Esophagus muscularis mucosa (tissue), 4 donors: Measurements from ENCODE around the gene SEMA4B.

Experiments
- EP300 ChIP-seq: sonication (generic); formaldehyde crosslinking; IDR thresholded peaks from one replicate; pipeline ENCODE4 v1.6.1; 2017; ENCODE audit warnings: antibody characterized with exemption
- POLR2A ChIP-seq: fragments of 450-650 bp; IDR thresholded peaks from one replicate; pipeline ENCODE4 v1.6.1; 2017; ENCODE audit warnings: antibody characterized with exemption, moderate library complexity, mild to moderate bottlenecking, low read depth
- POLR2AphosphoS5 ChIP-seq, 2 donors: sonication (generic); formaldehyde crosslinking; IDR thresholded peaks; one replicate each; pipeline ENCODE4 v1.6.1; 2017; ENCODE audit warnings: antibody characterized with exemption in 2 of 2
- TF ChIP-seq, protein P1 (sequence below), 3 experiments: fragments of 200-600 bp in 2 of 3; fragments of 450-650 bp in 1 of 3; sonication (generic) in 2 of 3; IDR thresholded peaks; one replicate each; pipeline ENCODE4 v1.5.1; 2017 to 2019; ENCODE audit warnings: antibody characterized with exemption in 3 of 3, mild to moderate bottlenecking in 2 of 3, moderate library complexity in 1 of 3

DNA sequence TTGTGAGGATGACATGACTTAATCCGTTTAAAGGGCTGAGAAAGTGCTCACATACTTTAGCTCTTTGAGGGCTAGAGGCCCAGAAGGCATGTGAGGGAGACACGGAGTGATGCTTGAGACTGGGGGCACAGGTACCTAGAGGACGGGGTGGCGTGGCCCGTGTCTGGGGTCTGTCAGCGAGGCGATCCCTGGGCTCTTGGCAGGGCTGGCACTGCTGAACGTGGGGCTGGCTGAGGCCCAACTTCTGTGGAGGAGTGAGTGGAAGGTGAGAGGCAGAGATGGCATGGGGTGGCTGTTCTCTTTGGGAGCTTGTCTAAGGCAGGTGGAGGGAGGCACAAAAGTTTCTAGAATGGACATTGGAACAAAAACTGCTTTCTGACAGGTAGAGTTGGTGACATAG lies 9.5 kb downstream of the SEMA4B start:
- TF ChIP-seq POLR2A (no peak), POLR2AphosphoS5 (IDR thresholded peaks at IDR 0.05) (no peak), EP300 (no peak)
- TF ChIP-seq, protein P1, sequence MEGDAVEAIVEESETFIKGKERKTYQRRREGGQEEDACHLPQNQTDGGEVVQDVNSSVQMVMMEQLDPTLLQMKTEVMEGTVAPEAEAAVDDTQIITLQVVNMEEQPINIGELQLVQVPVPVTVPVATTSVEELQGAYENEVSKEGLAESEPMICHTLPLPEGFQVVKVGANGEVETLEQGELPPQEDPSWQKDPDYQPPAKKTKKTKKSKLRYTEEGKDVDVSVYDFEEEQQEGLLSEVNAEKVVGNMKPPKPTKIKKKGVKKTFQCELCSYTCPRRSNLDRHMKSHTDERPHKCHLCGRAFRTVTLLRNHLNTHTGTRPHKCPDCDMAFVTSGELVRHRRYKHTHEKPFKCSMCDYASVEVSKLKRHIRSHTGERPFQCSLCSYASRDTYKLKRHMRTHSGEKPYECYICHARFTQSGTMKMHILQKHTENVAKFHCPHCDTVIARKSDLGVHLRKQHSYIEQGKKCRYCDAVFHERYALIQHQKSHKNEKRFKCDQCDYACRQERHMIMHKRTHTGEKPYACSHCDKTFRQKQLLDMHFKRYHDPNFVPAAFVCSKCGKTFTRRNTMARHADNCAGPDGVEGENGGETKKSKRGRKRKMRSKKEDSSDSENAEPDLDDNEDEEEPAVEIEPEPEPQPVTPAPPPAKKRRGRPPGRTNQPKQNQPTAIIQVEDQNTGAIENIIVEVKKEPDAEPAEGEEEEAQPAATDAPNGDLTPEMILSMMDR (IDR thresholded peaks at IDR 0.05), result no peak
